PC-3 (cell line): ENCODE data around the gene VASH2. TPM values are rescaled to one million over a fixed set of nuclear protein-coding genes. Genes with fewer than 3 reads are reported as not detected.

Experiments used
- ATAC-seq: fragments of 200-7000 bp; cut with Tn5 transposase; 2 replicates; pipeline ENCODE4 v1.9.1; 2020; ENCODE audit warnings: mild to moderate bottlenecking, moderate library complexity
- BruUV-seq: library from RNA; stranded (reverse); fragments of 400-500 nt; replicated peaks from 2 replicates; lab custom pipeline; 2021; lab: Mats Ljungman, UMichigan
- CTCF ChIA-PET: fragments of 300-600 bp; sonication (Branson Sonifier 250); formaldehyde crosslinking; loops from one replicate; lab custom pipeline; 2022; ENCODE audit warnings: antibody characterized with exemption; lab: Charles Lee
- POLR2A ChIA-PET: fragments of 300-600 bp; sonication (Branson Sonifier 250); formaldehyde crosslinking; loops from one replicate; lab custom pipeline; 2022; ENCODE audit warnings: antibody characterized with exemption; ENCODE audit not compliant: unreplicated experiment; lab: Charles Lee
- DNase-seq: peaks from one replicate; pipeline ENCODE4 v3.0.0-alpha.2; 2015
- H2AFZ ChIP-seq: fragments of 300-600 bp; sonication (generic); 2 replicates; pipeline ENCODE4 v1.6.0; 2016; ENCODE audit warnings: antibody characterized with exemption, low read length
- H3F3A ChIP-seq: fragments of 300-600 bp; sonication (generic); one replicate; pipeline ENCODE4 v1.6.0; 2017; ENCODE audit warnings: antibody characterized with exemption, low read length, control low read depth, mild to moderate bottlenecking; ENCODE audit not compliant: unreplicated experiment
- H3K27ac ChIP-seq: fragments of 300-600 bp; sonication (generic); 2 replicates; pipeline ENCODE4 v1.5.1; 2016; ENCODE audit warnings: mild to moderate bottlenecking, low read length
- H3K27me3 ChIP-seq: fragments of 300-600 bp; sonication (generic); 2 replicates; pipeline ENCODE4 v1.6.1; 2016; ENCODE audit warnings: low read length, mixed read lengths
- H3K36me3 ChIP-seq: fragments of 300-600 bp; sonication (generic); 2 replicates; pipeline ENCODE4 v1.6.1; 2016; ENCODE audit warnings: low read depth, mixed run types, low read length, mixed read lengths
- H3K4me1 ChIP-seq: fragments of 300-600 bp; sonication (generic); 2 replicates; pipeline ENCODE4 v1.5.1; 2016; ENCODE audit warnings: low read length; ENCODE audit not compliant: insufficient read depth
- H3K4me2 ChIP-seq: fragments of 300-600 bp; sonication (generic); 2 replicates; pipeline ENCODE4 v1.6.0; 2016; ENCODE audit warnings: low read length
- H3K4me3 ChIP-seq: fragments of 300-600 bp; sonication (generic); 2 replicates; pipeline ENCODE4 v1.5.1; 2016; ENCODE audit warnings: mild to moderate bottlenecking, low read length, mixed read lengths
- H3K79me2 ChIP-seq: fragments of 300-600 bp; sonication (generic); 2 replicates; pipeline ENCODE4 v1.6.1; 2017; ENCODE audit warnings: low read length, mixed read lengths
- H3K9ac ChIP-seq: fragments of 300-600 bp; sonication (generic); 2 replicates; pipeline ENCODE4 v1.6.0; 2016; ENCODE audit warnings: mild to moderate bottlenecking, low read length
- H3K9me2 ChIP-seq: fragments of 300-600 bp; sonication (generic); replicated peaks from 2 replicates; pipeline ENCODE4 v1.6.1; 2016; ENCODE audit warnings: mixed run types, low read length, mixed read lengths
- H3K9me3 ChIP-seq: fragments of 300-600 bp; sonication (generic); 2 replicates; pipeline ENCODE4 v1.6.1; 2016; ENCODE audit warnings: low read length, mixed read lengths
- H4K20me1 ChIP-seq: fragments of 300-600 bp; sonication (generic); 2 replicates; pipeline ENCODE4 v1.6.1; 2016; ENCODE audit warnings: low read length, mixed read lengths
- CTCF ChIP-seq: fragments of 300-600 bp; sonication (generic); conservative IDR thresholded peaks from 2 replicates; pipeline ENCODE4 v1.5.1; 2017; ENCODE audit warnings: antibody characterized with exemption, low read depth, mild to moderate bottlenecking, low read length
- EZH2 ChIP-seq: fragments of 300-600 bp; sonication (generic); IDR thresholded peaks from one replicate; pipeline ENCODE4 v1.6.1; 2017; ENCODE audit warnings: antibody characterized with exemption, mild to moderate bottlenecking, low read length; ENCODE audit not compliant: unreplicated experiment
- EZH2phosphoT487 ChIP-seq: fragments of 300-600 bp; sonication (generic); IDR thresholded peaks from 2 replicates; pipeline ENCODE4 v1.6.1; 2018; ENCODE audit warnings: mild to moderate bottlenecking, antibody characterized with exemption, low read length, borderline replicate concordance
- intact Hi-C: fragments of 100-400 bp; cut with micrococcal nuclease; formaldehyde crosslinking; loops from 2 replicates; pipeline ENCODE4 v1.9.0; 2023
- total RNA-seq: library from RNA; depleted of rRNA; stranded (reverse); fragments of >200 nt; gene quantifications from 2 replicates; pipeline ENCODE4 v1.2.3, GENCODE V29; 2014

Gene VASH2
- total RNA-seq, 1 experiment from 2014 or later, result 4.7 TPM

- Histone ChIP-seq H3K27ac (peak within 1 kb of the TSS; percentile 69), H3K36me3 (peaks cover 7% of the 10 kb centered on the region), H2AFZ (peak within 1 kb of the TSS; percentile 99), H3K9me2 (no peaks in the 10 kb centered on the region), H3F3A (peaks cover 10% of the 10 kb centered on the region), H3K9ac (peak within 1 kb of the TSS; percentile 89), H3K4me2 (peak within 1 kb of the TSS; percentile 86), H3K4me1 (peaks cover 43% of the 10 kb centered on the region), H3K9me3 (no peaks in the 10 kb centered on the region), H3K4me3 (peak within 1 kb of the TSS; percentile 89), H3K79me2 (peaks cover 48% of the 10 kb centered on the region), H3K27me3 (no peaks in the 10 kb centered on the region), H4K20me1 (no peaks in the 10 kb centered on the region)
- ChIA-PET CTCF (no interaction called here), POLR2A (interaction anchor here (0.7 kb wide), 2 partner anchors 79 to 1803 kb away, joined by 18 to 21 read pairs; no protein-coding TSS in a partner anchor)
- TSS peak; percentile 86 for BruUV-seq
- intact Hi-C loops, result loop anchor here (1.0 to 5.0 kb wide), 5 partner anchors 36 to 528 kb away; partner anchors contain the start of genes FLVCR1 and RPS6KC1
- DNase-seq (peak; percentile 99), ATAC-seq (peak; percentile 87)
- no peak for TF ChIP-seq EZH2phosphoT487
- TF ChIP-seq CTCF, result no peak
- TF ChIP-seq EZH2, result no peak
Observed at GRCh38 chr1:213015099-213016050, 65.0 kb downstream of the VASH2 start, which contains the start of gene ANGEL2. TSS of gene ANGEL2 (minus strand) at chr1:213015867. CDS start at chr1:213015671, 196 bp downstream.

GRCh38 chr1:213017447-213018273, 67.3 kb downstream of the VASH2 start:
- no peaks in the 10 kb centered on the region for H3K9me3 ChIP-seq
- no peak for TF ChIP-seq CTCF
- TF ChIP-seq EZH2, result no peak
- TF ChIP-seq EZH2phosphoT487, result no peak
- CTCF ChIA-PET, result no interaction called here
- peak overlapping the region; percentile 42 for H3K27ac ChIP-seq
- peak; percentile 78 for DNase-seq
- H3K4me3 ChIP-seq, result no peak overlapping the region
- no peak overlapping the region for H3K9ac ChIP-seq
- no peaks in the 10 kb centered on the region for H3K27me3 ChIP-seq
- POLR2A ChIA-PET, result no interaction called here
- H3K4me2 ChIP-seq, result peak overlapping the region; percentile 34
- peaks cover 10% of the 10 kb centered on the region for H3F3A ChIP-seq
- peaks cover 25% of the 10 kb centered on the region for H3K79me2 ChIP-seq
- no peaks in the 10 kb centered on the region for H3K9me2 ChIP-seq
- peaks cover 43% of the 10 kb centered on the region for H3K4me1 ChIP-seq
- intact Hi-C loops, result loop anchor here (5.0 kb wide), 3 partner anchors 105 to 530 kb away; partner anchors contain the start of gene FLVCR1
- H3K36me3 ChIP-seq, result peaks cover 3% of the 10 kb centered on the region; the same call in 1 of the 2 replicates
- no peak overlapping the region for H2AFZ ChIP-seq
- peak; percentile 30 for ATAC-seq
- H4K20me1 ChIP-seq, result no peaks in the 10 kb centered on the region
- no TSS peak for BruUV-seq
